ENCODE results near the gene C12orf42. TPM values are rescaled to one million over a fixed set of nuclear protein-coding genes. Genes with fewer than 3 reads are reported as not detected.

C12orf42 gene
- total and polyA plus RNA-seq, 4 donors = 0.14 to 0.17 TPM; not detected in 2

DNA sequence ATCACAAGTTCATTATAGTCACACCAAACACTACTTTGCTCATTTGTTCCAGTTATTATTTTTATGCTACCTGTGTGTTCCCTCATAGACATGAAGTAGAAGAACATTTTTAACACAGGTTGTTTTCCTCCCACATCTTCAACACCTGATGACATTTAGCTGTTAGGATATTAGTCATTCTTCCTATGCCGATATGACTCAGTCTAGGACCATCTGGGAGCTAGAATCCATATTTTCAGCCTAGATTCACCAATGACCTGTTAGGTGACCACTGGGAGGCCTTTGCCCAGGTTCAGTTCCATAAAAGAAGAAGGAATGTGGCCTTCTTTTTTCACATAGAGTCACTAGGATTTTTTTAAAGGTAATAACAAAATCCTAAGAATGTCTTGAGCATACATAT is 222.8 kb downstream of the C12orf42 start:
- no peaks in the 10 kb centered on the region for H3K9me3 ChIP-seq (ENCODE audit: control insufficient read depth in 4 of 4, low read length in 3 of 4)
- no peaks in the 10 kb centered on the region for H3K27me3 ChIP-seq (ENCODE audit: control insufficient read depth in 4 of 4, insufficient read depth in 4 of 4, low read length in 3 of 4)
- no peaks in the 10 kb centered on the region for H3K4me1 ChIP-seq (ENCODE audit: control insufficient read depth in 4 of 4, insufficient read depth in 4 of 4, low read length in 3 of 4)
- no peak overlapping the region for H3K9ac ChIP-seq (ENCODE audit: low read depth in 1 of 2, low read length in 2 of 2)
- no peak overlapping the region for H3K4me3 ChIP-seq (ENCODE audit: low read depth in 1 of 3, low read length in 3 of 3)
- TF ChIP-seq SP1 (IDR thresholded peaks at IDR 0.05) = no peak
- TF ChIP-seq YY1 (IDR thresholded peaks at IDR 0.05) = no peak
- no peak for TF ChIP-seq FOXA2 (IDR thresholded peaks at IDR 0.05)
- no peak for TF ChIP-seq FOXA1 (IDR thresholded peaks at IDR 0.05)
- no peak for TF ChIP-seq GABPA (IDR thresholded peaks at IDR 0.05 in 1 of 2, conservative IDR thresholded peaks at IDR 0.05 in 1 of 2)
- TF ChIP-seq, protein P1, sequence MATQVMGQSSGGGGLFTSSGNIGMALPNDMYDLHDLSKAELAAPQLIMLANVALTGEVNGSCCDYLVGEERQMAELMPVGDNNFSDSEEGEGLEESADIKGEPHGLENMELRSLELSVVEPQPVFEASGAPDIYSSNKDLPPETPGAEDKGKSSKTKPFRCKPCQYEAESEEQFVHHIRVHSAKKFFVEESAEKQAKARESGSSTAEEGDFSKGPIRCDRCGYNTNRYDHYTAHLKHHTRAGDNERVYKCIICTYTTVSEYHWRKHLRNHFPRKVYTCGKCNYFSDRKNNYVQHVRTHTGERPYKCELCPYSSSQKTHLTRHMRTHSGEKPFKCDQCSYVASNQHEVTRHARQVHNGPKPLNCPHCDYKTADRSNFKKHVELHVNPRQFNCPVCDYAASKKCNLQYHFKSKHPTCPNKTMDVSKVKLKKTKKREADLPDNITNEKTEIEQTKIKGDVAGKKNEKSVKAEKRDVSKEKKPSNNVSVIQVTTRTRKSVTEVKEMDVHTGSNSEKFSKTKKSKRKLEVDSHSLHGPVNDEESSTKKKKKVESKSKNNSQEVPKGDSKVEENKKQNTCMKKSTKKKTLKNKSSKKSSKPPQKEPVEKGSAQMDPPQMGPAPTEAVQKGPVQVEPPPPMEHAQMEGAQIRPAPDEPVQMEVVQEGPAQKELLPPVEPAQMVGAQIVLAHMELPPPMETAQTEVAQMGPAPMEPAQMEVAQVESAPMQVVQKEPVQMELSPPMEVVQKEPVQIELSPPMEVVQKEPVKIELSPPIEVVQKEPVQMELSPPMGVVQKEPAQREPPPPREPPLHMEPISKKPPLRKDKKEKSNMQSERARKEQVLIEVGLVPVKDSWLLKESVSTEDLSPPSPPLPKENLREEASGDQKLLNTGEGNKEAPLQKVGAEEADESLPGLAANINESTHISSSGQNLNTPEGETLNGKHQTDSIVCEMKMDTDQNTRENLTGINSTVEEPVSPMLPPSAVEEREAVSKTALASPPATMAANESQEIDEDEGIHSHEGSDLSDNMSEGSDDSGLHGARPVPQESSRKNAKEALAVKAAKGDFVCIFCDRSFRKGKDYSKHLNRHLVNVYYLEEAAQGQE (IDR thresholded peaks at IDR 0.05) = no peak
- TF ChIP-seq RAD21 (IDR thresholded peaks at IDR 0.05) = no peak
- no peak for TF ChIP-seq TAF1 (conservative IDR thresholded peaks at IDR 0.05)
- TF ChIP-seq, protein P2, sequence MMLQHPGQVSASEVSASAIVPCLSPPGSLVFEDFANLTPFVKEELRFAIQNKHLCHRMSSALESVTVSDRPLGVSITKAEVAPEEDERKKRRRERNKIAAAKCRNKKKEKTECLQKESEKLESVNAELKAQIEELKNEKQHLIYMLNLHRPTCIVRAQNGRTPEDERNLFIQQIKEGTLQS (IDR thresholded peaks at IDR 0.05) = no peak
- no peak for TF ChIP-seq JUND (IDR thresholded peaks at IDR 0.05)
- TF ChIP-seq EGR1 (IDR thresholded peaks at IDR 0.05; ENCODE audit: low read depth in 2 of 2) = no peak
- TF ChIP-seq, protein P3, sequence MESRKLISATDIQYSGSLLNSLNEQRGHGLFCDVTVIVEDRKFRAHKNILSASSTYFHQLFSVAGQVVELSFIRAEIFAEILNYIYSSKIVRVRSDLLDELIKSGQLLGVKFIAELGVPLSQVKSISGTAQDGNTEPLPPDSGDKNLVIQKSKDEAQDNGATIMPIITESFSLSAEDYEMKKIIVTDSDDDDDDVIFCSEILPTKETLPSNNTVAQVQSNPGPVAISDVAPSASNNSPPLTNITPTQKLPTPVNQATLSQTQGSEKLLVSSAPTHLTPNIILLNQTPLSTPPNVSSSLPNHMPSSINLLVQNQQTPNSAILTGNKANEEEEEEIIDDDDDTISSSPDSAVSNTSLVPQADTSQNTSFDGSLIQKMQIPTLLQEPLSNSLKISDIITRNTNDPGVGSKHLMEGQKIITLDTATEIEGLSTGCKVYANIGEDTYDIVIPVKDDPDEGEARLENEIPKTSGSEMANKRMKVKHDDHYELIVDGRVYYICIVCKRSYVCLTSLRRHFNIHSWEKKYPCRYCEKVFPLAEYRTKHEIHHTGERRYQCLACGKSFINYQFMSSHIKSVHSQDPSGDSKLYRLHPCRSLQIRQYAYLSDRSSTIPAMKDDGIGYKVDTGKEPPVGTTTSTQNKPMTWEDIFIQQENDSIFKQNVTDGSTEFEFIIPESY (IDR thresholded peaks at IDR 0.05) = no peak
- no peak for TF ChIP-seq HNF4A (conservative IDR thresholded peaks at IDR 0.05)
- no peak for TF ChIP-seq RXRA (IDR thresholded peaks at IDR 0.05)
- TF ChIP-seq HNF4G (IDR thresholded peaks at IDR 0.05) = no peak
- TF ChIP-seq NR2F2 (IDR thresholded peaks at IDR 0.05) = no peak
- TF ChIP-seq, protein P4, sequence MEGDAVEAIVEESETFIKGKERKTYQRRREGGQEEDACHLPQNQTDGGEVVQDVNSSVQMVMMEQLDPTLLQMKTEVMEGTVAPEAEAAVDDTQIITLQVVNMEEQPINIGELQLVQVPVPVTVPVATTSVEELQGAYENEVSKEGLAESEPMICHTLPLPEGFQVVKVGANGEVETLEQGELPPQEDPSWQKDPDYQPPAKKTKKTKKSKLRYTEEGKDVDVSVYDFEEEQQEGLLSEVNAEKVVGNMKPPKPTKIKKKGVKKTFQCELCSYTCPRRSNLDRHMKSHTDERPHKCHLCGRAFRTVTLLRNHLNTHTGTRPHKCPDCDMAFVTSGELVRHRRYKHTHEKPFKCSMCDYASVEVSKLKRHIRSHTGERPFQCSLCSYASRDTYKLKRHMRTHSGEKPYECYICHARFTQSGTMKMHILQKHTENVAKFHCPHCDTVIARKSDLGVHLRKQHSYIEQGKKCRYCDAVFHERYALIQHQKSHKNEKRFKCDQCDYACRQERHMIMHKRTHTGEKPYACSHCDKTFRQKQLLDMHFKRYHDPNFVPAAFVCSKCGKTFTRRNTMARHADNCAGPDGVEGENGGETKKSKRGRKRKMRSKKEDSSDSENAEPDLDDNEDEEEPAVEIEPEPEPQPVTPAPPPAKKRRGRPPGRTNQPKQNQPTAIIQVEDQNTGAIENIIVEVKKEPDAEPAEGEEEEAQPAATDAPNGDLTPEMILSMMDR (IDR thresholded peaks at IDR 0.05; ENCODE audit: low read depth, low read length, missing input control) = no peak
- DNase-seq (ENCODE audit: low spot score) = no peak
- no peak overlapping the region for H3K27ac ChIP-seq (ENCODE audit: low read depth in 1 of 2, low read length in 2 of 2)
- WGBS = 99% methylated on average over 1 of the region's 1 CpG
- no peaks in the 10 kb centered on the region for H3K36me3 ChIP-seq (ENCODE audit: control insufficient read depth in 4 of 4, insufficient read depth in 3 of 4, low read depth in 1 of 4, low read length in 3 of 4)

DNA sequence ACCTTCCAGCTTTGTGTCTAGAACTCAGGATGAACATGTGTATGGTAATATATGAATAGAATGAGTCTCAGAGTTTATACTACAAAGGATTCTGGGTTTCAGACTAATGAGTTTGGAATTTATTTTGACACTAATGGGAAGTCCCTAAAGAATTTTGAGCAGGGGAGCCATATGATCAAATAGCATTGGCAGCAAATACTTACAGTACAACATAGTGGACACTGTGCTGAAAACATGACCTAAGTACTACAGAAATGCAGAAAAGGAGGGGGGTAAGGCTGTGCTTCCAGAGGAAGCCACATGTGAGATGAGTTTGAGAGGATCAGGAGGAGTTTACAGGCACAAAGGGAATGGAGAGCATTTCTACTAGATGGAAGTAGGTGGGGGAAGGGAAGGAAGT is 225.8 kb downstream of the C12orf42 start:
- DNase-seq (ENCODE audit: low spot score) = no peak
- no peaks in the 10 kb centered on the region for H3K4me1 ChIP-seq (ENCODE audit: control insufficient read depth in 4 of 4, insufficient read depth in 4 of 4, low read length in 3 of 4)
- H3K9ac ChIP-seq (ENCODE audit: low read depth in 1 of 2, low read length in 2 of 2) = no peak overlapping the region
- no peaks in the 10 kb centered on the region for H3K36me3 ChIP-seq (ENCODE audit: control insufficient read depth in 4 of 4, insufficient read depth in 3 of 4, low read depth in 1 of 4, low read length in 3 of 4)
- TF ChIP-seq RXRA (IDR thresholded peaks at IDR 0.05) (no peak), HNF4G (IDR thresholded peaks at IDR 0.05) (no peak)
- no peaks in the 10 kb centered on the region for H3K9me3 ChIP-seq (ENCODE audit: control insufficient read depth in 4 of 4, low read length in 3 of 4)
- H3K27me3 ChIP-seq (ENCODE audit: control insufficient read depth in 4 of 4, insufficient read depth in 4 of 4, low read length in 3 of 4) = no peaks in the 10 kb centered on the region
- H3K27ac ChIP-seq (ENCODE audit: low read depth in 1 of 2, low read length in 2 of 2) = no peak overlapping the region
- H3K4me3 ChIP-seq (ENCODE audit: low read depth in 1 of 3, low read length in 3 of 3) = no peak overlapping the region

Data from liver (tissue), 9 donors.